HEK293T (cell line): Measurements from ENCODE around the gene KAT6B.

ENCODE experiments used
- ARNT ChIP-seq: fragments of 450-650 bp; IDR thresholded peaks from 2 replicates; pipeline ENCODE4 v1.6.1; 2017; ENCODE audit warnings: mild to moderate bottlenecking
- BHLHE40 ChIP-seq: fragments of 450-650 bp; IDR thresholded peaks from 2 replicates; pipeline ENCODE4 v1.6.1; 2016; ENCODE audit warnings: mild to moderate bottlenecking, moderate library complexity, borderline replicate concordance
- CTBP1 ChIP-seq: fragments of 450-650 bp; IDR thresholded peaks from 2 replicates; pipeline ENCODE4 v1.6.1; 2016; ENCODE audit warnings: borderline replicate concordance
- FOXM1 ChIP-seq: fragments of 450-650 bp; IDR thresholded peaks from 2 replicates; pipeline ENCODE4 v1.6.1; 2017; ENCODE audit warnings: mild to moderate bottlenecking, borderline replicate concordance
- HDGF ChIP-seq: fragments of 450-650 bp; IDR thresholded peaks from 2 replicates; pipeline ENCODE4 v1.6.1; 2017; ENCODE audit warnings: antibody characterized with exemption, borderline replicate concordance
- L3MBTL2 ChIP-seq: fragments of 450-650 bp; conservative IDR thresholded peaks from 2 replicates; pipeline ENCODE4 v1.6.1; 2016; ENCODE audit warnings: mild to moderate bottlenecking
- NFRKB ChIP-seq: fragments of 450-650 bp; IDR thresholded peaks from 2 replicates; pipeline ENCODE4 v1.6.1; 2016; ENCODE audit warnings: mild to moderate bottlenecking, moderate library complexity
- SP1 ChIP-seq: fragments of 450-650 bp; IDR thresholded peaks from 2 replicates; pipeline ENCODE4 v1.6.1; 2017
- TARDBP ChIP-seq: fragments of 450-650 bp; IDR thresholded peaks from 2 replicates; pipeline ENCODE4 v1.6.1; 2016
- TF ChIP-seq, protein P1 (sequence below): fragments of 450-650 bp; IDR thresholded peaks from 2 replicates; pipeline ENCODE4 v1.6.1; 2016

DNA sequence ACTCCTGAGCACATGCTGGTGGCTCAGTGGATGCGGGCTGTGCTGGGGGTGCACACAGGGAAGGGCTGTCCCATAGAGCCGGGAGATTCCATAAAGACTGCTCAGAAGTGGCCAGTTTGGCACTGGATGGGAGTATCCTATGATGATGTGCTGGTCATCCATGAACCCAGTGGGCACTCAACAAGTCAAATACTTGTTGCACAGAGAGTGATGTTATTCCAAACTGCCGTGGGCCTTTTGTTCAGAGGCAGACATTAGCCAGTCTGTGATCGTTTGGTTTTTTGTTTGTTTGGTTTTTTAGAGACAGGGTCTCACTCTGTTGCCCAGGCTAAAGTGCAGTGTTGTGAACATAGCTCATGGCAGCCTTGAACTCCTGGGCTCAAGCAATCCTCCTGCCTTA is 254.2 kb downstream of the KAT6B start:
- TF ChIP-seq CTBP1 (no peak), BHLHE40 (no peak), FOXM1 (no peak), TARDBP (no peak), L3MBTL2 (no peak), SP1 (no peak), ARNT (no peak), NFRKB (no peak), HDGF (no peak)
- TF ChIP-seq, protein P1, sequence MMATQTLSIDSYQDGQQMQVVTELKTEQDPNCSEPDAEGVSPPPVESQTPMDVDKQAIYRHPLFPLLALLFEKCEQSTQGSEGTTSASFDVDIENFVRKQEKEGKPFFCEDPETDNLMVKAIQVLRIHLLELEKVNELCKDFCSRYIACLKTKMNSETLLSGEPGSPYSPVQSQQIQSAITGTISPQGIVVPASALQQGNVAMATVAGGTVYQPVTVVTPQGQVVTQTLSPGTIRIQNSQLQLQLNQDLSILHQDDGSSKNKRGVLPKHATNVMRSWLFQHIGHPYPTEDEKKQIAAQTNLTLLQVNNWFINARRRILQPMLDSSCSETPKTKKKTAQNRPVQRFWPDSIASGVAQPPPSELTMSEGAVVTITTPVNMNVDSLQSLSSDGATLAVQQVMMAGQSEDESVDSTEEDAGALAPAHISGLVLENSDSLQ: no peak
